GM18870 (cell line): ENCODE data around the gene PARD3B.

Experiments
- ATAC-seq: cut with Tn5 transposase; IDR thresholded peaks from one replicate; pipeline ENCODE4 v1.9.1; 2021; ENCODE audit warnings: moderate library complexity; ENCODE audit not compliant: unreplicated experiment

The PARD3B gene

GRCh38 chr2:204654669-204655068 lies 109.4 kb downstream of the PARD3B start:
- no peak for ATAC-seq

DNA sequence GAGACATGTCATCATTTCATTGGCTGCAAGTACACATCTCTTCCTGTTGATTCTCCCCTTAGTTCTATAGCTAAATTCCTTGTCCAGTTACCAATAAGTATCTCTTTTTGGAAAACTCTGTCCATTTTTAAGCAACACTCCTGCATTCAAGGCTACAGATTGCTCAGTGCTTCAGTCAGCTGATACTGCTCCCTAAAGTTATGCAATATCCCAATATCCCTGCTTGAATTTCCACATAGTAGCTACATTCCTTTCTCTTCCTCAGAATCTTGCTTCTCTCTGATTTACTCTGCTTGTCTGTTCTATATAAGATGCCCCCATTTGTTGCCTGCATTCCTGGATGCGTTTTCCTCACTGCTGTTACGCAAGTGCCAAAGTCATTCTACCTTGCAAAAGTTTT lies 109.8 kb downstream of the PARD3B start:
- ATAC-seq, result no peak

DNA sequence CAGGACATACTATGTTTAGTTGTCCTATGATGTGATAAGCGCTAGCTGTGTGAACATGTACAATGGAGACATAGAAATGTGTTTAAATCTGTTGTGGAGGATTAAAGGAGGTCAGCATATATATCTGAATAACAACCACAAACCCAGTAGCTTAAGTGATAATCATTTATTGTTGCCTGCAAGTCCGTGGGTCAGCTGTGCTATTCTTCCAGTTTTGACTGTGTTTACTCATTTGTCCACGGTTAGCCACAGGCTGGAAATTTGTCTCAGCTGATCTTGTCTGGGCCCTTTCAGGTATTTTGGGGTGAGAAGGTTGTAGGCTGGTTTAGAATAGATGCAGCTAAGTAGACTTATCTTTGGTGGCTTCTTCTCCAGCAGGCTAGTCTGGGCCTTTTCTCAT lies 110.4 kb downstream of the PARD3B start:
- ATAC-seq, result no peak

DNA sequence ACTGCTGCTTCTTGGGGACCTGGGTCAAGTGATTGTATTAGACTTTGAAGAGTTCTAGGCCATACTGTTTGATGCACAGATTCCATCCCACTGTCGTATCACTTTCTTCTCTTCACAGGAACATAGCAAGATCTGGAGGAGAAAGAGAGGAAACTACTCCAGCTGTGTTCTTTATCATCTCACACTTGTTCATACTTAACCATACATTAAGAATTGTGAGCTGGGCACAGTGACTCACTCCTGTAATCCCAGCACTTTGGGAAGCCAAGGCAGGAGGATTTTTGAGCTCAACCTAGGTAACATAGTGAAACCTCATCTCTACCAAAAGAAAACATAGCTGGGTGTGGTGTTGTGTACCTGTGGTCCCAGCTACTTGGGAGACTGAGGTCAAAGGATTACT lies 111.7 kb downstream of the PARD3B start:
- ATAC-seq, result no peak

- no peak for ATAC-seq
Observed at GRCh38 chr2:204662956-204663355, 117.7 kb downstream of the PARD3B start.

GRCh38 chr2:204663816-204664425 lies 118.6 kb downstream of the PARD3B start:
- ATAC-seq, result no peak

DNA sequence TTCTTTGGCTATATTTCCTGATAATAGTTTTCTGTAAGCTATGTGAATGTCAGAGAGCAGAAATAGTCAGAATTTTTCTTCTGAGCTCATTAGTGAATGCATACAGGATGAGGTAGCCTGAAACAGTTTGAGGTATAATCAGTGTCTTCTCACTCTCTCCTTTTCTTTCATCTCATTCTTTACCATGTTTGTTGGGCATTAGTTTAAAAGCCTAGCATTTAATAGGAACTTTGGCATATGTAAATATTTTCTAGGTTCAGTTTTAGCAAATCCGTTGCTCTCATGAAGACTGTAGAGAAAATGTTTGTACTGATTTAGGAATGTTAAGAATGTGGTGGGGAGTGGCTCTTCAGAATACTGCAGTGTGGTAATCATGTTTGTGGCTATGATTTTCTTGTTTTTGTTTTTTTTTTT lies 119.4 kb downstream of the PARD3B start:
- no peak for ATAC-seq

GRCh38 chr2:204665207-204665606 lies 119.9 kb downstream of the PARD3B start:
- no peak for ATAC-seq

GRCh38 chr2:204665771-204666170 lies 120.5 kb downstream of the PARD3B start:
- ATAC-seq, result no peak

GRCh38 chr2:204667990-204668389 lies 122.7 kb downstream of the PARD3B start:
- no peak for ATAC-seq

DNA sequence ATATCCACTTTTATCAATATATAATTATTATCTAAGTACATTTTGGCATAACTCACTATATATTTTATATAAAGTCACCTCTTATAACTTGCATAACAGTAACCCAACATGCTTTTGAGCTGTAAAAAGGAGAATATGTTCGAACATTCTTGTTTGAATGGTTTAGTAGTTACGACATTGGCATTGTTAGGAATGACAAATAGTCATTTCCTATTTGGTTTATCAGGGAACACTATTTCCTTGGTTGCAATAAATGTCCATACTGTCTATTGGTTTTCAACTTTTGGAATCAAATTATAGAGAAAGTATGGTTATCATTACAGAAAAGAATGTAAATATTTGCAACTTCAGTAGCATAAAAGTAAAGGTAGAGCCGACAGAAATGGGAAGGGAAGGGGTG lies 124.1 kb downstream of the PARD3B start:
- no peak for ATAC-seq

GRCh38 chr2:204670124-204670523 lies 124.8 kb downstream of the PARD3B start:
- ATAC-seq, result no peak

DNA sequence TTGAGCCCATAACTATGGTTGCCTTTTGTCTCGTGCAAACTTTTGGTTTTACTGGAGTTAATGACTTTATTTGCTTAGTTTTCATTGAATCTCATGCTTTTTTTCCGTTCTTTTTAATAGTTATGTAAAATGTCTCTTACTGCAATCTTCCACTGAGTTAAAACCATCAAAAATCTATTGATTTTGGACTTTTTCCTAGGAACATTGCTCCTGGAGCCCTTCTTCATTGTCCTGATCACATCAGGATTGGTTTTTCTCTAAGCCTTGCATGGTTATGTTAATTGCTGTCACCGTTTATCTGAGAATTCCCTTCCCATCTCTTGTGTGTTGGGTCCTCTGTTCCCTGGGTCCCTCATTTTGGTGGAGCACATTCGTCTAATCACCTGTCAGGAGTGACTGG lies 125.5 kb downstream of the PARD3B start:
- no peak for ATAC-seq

DNA sequence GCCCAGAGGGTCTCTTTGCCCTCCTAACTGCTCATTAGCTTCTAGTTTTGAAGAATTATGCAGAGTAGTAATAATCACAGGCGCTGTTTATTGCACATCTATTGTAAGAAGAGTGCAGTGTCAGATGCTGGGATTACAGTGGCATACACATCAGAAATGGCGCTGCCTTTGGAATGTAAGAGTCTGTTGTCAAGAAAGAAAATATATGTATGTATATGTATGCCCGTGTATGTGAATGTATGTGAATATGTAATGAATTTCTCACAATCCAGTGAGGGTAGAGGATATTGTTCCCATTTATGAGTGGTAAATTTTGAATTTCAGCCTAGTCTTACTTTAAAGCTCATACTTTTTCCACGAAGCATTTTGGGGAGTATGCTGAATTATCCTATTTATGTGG lies 127.5 kb downstream of the PARD3B start:
- no peak for ATAC-seq

DNA sequence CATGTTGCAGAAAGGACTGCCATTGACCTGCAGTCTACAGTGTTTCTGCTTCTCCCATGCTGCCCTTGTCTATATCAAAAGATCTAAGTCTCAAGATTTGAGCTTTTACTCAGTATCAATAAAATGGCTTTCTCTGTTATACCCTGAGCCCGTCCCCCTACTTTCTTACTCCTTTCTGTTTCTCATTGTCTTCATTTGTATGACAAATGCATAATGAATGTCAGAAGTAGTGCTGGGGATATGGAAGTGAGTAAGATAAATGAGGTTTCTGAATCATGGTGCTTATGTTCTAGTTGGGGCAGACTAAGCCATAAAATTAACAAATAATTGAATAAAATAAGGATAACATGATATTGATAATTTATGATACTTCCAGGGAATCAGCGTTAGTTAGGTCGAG lies 128.6 kb downstream of the PARD3B start:
- ATAC-seq, result no peak

GRCh38 chr2:204678031-204678430 lies 132.8 kb downstream of the PARD3B start:
- no peak for ATAC-seq

GRCh38 chr2:204680576-204680975 lies 135.3 kb downstream of the PARD3B start:
- no peak for ATAC-seq

DNA sequence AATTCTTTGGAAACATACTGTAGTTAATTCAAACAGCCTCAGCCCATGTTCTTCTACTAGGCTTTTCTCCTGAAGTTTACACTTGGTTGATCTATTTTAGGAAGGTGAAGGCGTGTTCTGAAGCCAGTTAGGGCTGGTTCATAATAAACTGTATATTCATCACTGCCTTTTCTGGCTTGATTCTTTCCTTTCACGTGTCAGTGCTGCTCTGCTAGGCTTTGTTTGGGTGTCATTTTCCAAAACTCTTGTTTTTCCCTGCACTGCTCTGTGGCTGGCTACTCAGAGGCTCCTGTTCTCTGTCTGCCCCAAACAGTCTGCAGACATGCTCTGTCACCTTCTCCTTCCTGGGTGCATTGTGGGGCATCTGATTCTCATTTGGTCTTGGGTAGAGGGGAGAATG lies 136.1 kb downstream of the PARD3B start:
- no peak for ATAC-seq

- ATAC-seq, result no peak
Observed at GRCh38 chr2:204683384-204683783, 138.1 kb downstream of the PARD3B start.

- no peak for ATAC-seq
Observed at GRCh38 chr2:204686406-204686805, 141.1 kb downstream of the PARD3B start.

GRCh38 chr2:204687776-204688175 lies 142.5 kb downstream of the PARD3B start:
- ATAC-seq, result no peak

GRCh38 chr2:204691911-204692510 lies 146.7 kb downstream of the PARD3B start:
- ATAC-seq, result no peak

GRCh38 chr2:204692790-204693189 lies 147.5 kb downstream of the PARD3B start:
- ATAC-seq, result no peak
